Measurements from ENCODE around the gene VASH1. TPM values are rescaled to one million over a fixed set of nuclear protein-coding genes. Genes with fewer than 3 reads are reported as not detected.
A peak's percentile ranks its signal among the peaks of the same experiment; 100 is the strongest.

VASH1 gene
- total RNA-seq, 1 donor, result 3.9 TPM

DNA sequence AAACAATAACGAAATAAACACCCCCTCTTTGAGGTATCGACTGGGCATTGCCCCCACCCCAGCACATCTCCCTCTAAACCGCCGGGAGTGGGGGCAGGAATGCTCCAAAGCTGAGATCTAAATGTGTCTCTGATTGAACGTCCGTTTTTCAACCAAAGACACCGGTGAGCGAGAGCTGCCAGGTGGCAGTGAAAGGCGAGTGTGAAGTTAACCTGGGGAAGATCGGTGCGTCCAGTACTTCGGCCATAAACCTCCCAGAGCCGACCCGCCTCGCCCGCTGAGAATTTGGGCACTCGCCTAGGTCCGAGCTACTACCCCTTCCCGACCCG, 50.8 kb downstream of the VASH1 start:
- TF ChIP-seq, protein P1, sequence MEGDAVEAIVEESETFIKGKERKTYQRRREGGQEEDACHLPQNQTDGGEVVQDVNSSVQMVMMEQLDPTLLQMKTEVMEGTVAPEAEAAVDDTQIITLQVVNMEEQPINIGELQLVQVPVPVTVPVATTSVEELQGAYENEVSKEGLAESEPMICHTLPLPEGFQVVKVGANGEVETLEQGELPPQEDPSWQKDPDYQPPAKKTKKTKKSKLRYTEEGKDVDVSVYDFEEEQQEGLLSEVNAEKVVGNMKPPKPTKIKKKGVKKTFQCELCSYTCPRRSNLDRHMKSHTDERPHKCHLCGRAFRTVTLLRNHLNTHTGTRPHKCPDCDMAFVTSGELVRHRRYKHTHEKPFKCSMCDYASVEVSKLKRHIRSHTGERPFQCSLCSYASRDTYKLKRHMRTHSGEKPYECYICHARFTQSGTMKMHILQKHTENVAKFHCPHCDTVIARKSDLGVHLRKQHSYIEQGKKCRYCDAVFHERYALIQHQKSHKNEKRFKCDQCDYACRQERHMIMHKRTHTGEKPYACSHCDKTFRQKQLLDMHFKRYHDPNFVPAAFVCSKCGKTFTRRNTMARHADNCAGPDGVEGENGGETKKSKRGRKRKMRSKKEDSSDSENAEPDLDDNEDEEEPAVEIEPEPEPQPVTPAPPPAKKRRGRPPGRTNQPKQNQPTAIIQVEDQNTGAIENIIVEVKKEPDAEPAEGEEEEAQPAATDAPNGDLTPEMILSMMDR (IDR thresholded peaks at IDR 0.05; ENCODE audit: insufficient read depth, low read depth, low read length), result no peak
- H3K4me3 ChIP-seq (ENCODE audit: low read depth, low read length), result peak overlapping the region; percentile 84
- no peak for DNase-seq (ENCODE audit: low read depth)

DNA sequence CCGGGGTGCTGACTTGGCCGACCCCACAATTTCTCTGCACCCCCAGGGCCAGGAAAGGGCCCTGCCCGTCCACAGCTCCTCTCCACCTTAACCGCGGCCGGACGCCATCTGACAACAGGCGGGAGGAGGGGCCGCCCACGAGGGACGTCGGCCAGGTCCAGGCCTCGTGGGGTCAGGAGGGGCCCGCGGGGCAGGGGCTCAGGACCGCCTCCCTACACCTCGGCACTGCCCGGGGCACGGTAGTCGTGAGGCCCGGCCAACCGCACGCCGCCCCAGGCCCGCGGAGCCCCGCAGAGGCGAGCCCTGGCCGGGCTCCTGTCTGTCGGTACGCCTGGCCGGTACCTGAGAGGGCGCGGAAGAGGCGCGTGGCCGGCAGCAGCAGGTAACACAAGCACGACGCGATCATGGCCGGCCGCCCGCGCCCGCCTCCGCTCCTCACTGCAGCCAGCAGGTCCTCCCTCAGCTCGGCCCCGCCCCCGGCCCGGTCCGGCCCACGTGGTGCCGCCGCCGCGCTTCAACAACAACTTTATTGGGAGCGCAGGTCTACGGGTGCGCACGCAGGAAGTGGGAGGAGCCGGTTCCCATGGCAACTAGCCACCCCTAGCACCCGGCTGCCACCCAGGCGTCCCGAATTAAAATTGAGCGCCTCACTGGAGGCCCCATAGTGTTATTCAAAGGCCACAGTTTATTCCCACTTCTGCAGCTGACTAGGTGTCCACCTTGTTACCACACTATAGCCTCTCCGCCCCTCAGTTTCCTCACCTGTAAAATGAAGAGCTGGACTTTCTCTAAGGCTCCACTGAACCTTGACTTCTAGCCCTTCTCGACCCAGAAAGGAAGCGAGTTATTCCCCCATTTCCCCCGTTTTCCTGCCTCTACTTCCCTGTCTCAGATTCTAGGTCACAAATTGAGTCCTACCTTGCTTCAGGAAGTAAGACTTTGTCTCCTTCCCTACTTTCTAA, 51.4 kb downstream of the VASH1 start, which contains the start of gene ANGEL1:
ANGEL1 (minus strand) TSS at position 461 of the 962 bp plus-strand sequence; CDS start at position 406, 55 bp downstream.
- peak within 1 kb of the TSS; percentile 84 for H3K4me3 ChIP-seq (ENCODE audit: low read depth, low read length)
- peak; percentile 93 for DNase-seq (ENCODE audit: low read depth)
- TF ChIP-seq, protein P1 (IDR thresholded peaks at IDR 0.05; ENCODE audit: insufficient read depth, low read depth, low read length), result no peak

DNA sequence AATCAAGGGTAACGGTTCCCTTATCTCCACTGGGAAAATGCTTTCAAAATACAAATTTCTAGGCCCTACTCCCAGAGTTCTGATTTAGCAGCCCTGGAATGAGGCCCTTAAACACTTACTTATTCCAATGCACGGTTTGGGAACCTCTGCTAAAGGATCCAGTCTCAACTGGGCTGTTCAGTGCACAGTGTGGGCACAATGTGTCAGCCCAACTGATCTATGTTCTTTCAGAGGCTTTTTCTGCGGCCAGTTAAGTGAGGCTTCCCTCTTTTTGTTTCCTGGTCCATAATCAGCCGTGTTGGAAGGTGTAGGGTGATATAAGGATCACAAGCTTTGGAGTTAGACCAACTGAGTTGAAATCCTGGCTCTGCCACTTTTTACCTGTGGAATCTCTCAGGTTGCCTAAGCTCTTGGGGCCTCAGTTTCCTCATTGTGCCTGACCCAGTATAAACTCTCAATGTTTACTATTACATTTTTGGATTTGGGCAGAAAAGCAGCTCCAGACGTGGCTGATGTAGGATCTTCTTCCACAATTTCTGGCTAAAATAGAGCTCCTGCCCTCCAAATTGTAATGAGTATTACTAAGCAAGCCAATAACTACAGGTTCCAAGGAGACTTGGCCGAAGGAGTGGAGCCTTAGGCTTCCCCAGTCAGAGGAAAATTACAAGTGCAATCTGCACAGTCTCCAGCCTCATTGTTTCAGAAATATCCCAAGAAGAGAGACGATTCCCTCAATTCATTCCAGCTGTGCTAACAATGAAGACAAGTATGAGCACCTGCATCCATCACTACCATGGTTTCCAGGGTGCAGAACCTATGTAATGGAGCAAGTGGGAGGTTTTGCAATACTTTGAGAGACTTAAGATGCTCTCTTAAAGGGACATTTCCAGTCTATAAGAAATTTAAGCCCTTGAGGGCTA, 53.7 kb downstream of the VASH1 start:
- no peak for DNase-seq (ENCODE audit: low read depth)
- TF ChIP-seq, protein P1 (IDR thresholded peaks at IDR 0.05; ENCODE audit: insufficient read depth, low read depth, low read length), result no peak

DNA sequence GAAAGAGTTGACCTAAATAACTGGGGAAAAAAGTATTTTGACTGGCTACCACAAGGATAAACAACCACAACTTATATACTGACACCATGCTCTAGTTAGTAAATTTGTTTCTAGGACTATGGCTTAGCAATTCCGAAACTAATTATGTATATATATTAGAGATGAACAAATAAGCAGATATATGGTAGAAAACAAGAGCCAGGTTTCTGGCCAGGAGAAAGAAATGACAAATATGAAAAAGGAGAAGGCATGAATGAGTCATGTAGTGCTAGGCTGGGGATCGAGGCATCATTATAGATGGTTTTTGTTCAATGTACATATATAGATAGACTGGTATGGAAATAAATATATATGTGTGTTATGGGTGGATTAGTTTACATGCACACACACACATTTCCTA, 59.4 kb downstream of the VASH1 start:
- no peak overlapping the region for H3K4me3 ChIP-seq (ENCODE audit: low read depth, low read length)
- TF ChIP-seq, protein P1 (IDR thresholded peaks at IDR 0.05; ENCODE audit: insufficient read depth, low read depth, low read length), result no peak
- no peak for DNase-seq (ENCODE audit: low read depth)

More for the DNA sequence above, 53.7 kb downstream of the VASH1 start:
- H3K4me3 ChIP-seq (ENCODE audit: low read depth, low read length), result no peak overlapping the region

DNA sequence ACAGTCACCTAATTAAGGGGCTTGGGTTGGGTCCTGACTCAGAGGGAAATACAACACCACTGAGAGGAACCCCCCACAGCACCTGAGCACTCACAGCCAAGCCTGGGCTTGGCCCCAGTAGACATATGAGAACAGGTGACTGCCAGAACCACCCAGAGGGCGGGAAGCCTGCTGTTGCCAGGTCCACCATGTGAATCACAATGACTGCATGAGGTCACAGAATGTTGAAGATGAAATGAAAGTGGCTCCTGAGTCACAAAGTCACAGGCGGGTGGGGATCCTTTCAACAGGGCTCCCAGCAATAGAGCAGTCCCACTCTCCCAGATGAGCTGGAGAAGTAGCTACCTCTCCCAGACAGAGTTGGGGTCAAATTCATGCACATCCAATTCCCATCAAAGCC, 64.9 kb downstream of the VASH1 start, which contains the start of gene LRRC74A:
LRRC74A (plus strand) TSS at position 287 of the 400 bp plus-strand sequence. CDS start 290 bp downstream, outside the sequence.
- H3K4me3 ChIP-seq (ENCODE audit: low read depth, low read length), result no peak within 1 kb of the TSS
- TF ChIP-seq, protein P1 (IDR thresholded peaks at IDR 0.05; ENCODE audit: insufficient read depth, low read depth, low read length), result no peak
- DNase-seq (ENCODE audit: low read depth), result no peak

DNA sequence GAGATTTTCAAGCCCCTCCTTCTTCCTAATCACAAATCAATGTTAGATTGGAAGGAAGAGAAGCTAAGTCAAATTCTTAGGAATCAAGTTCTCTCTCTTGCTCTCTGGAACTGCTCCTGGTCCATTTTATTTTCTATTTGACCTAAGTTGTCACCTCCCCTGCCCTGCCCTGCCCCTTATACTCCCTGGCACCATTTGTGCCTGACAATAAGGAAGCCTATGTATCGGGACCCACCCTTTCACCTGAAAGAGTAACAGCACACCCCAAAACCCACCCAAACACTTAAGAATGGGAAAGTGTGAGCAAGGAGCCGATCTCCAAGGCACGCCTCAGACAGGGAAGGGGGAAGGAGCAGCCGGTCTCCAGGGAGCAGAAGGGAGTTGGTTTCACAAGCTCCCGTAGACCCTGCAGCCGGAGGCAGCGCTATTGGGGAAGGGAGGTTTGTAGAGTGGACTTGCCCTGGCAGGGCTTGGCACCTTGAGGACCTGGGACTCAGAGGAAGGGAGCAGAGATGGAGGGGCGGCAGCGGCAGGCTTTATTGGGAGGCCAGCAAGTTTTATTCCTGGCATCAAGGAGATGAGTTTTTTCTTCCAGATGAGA, 66.5 kb downstream of the VASH1 start:
- DNase-seq (ENCODE audit: low read depth), result peak; percentile 15
- TF ChIP-seq, protein P1 (IDR thresholded peaks at IDR 0.05; ENCODE audit: insufficient read depth, low read depth, low read length), result no peak
- H3K4me3 ChIP-seq (ENCODE audit: low read depth, low read length), result peak overlapping the region; percentile 43

Data from fibroblast of villous mesenchyme (primary cell).